HEK293 (cell line): ENCODE measurements around the gene TKT.

Experiments used
- CTCF ChIA-PET: fragments of 350-600 bp; formaldehyde crosslinking; extraction: SDS; loops from one replicate; lab custom pipeline; 2021; ENCODE audit warnings: antibody characterized with exemption; lab: Yijun Ruan, JAX
- POLR2A ChIA-PET: fragments of 300-600 bp; formaldehyde crosslinking; extraction: SDS; loops from one replicate; lab custom pipeline; 2020; ENCODE audit warnings: antibody characterized with exemption, inconsistent platforms; lab: Yijun Ruan, JAX
- H3K27ac ChIP-seq: fragments of 200-500 bp; sonication (Bioruptor generic); 2 replicates; pipeline ENCODE4 v1.5.1; 2014; ENCODE audit warnings: low read depth, low read length, control low read depth, inconsistent platforms; ENCODE audit errors: extremely low read depth
- H3K36me3 ChIP-seq, 2 experiments: fragments of 200-500 bp in 1 of 2; sonication (Bioruptor generic) in 1 of 2; 1 replicate in 1 of 2; 2 replicates in 1 of 2; pipeline ENCODE4 v1.5.1; 2014 to 2017; ENCODE audit warnings: inconsistent platforms in 2 of 2, low read length in 2 of 2; ENCODE audit not compliant: control insufficient read depth in 2 of 2, insufficient read depth in 1 of 2
- H3K4me1 ChIP-seq: fragments of 200-500 bp; sonication (Bioruptor generic); 2 replicates; pipeline ENCODE4 v1.5.1; 2014; ENCODE audit warnings: mild to moderate bottlenecking, low read length, inconsistent platforms; ENCODE audit not compliant: control insufficient read depth, insufficient read depth
- H3K4me3 ChIP-seq: 2 replicates; pipeline ENCODE4 v1.5.1; 2011; ENCODE audit warnings: low read depth, mild to moderate bottlenecking, control low read depth, low read length, moderate library complexity
- H3K9me3 ChIP-seq: fragments of 200-500 bp; sonication (Bioruptor generic); 2 replicates; pipeline ENCODE4 v1.5.1; 2014; ENCODE audit warnings: low read depth, low read length, inconsistent platforms; ENCODE audit not compliant: control insufficient read depth, insufficient read depth
- PRDM4 ChIP-seq: fragments of 450-650 bp; formaldehyde crosslinking; IDR thresholded peaks from 2 replicates; pipeline ENCODE4 v1.5.1; 2017; ENCODE audit warnings: missing biosample characterization, missing genetic modification characterization
- SETDB1 ChIP-seq: IDR thresholded peaks from one replicate; pipeline ENCODE4 v1.6.1; 2017; ENCODE audit warnings: mild to moderate bottlenecking, low read length, moderate library complexity, mixed read lengths; ENCODE audit not compliant: insufficient read length
- SP3 ChIP-seq: fragments of 450-650 bp; formaldehyde crosslinking; IDR thresholded peaks from 2 replicates; pipeline ENCODE4 v1.5.1; 2016; ENCODE audit warnings: missing biosample characterization, missing genetic modification characterization
- ZBTB7A ChIP-seq: fragments of 450-650 bp; formaldehyde crosslinking; IDR thresholded peaks from 2 replicates; pipeline ENCODE4 v1.5.1; 2016; ENCODE audit warnings: low read depth, missing biosample characterization, missing genetic modification characterization
- ZFP3 ChIP-seq: fragments of 450-650 bp; formaldehyde crosslinking; IDR thresholded peaks from 2 replicates; pipeline ENCODE4 v1.5.1; 2016; ENCODE audit warnings: low read depth, missing biosample characterization, missing genetic modification characterization
- ZNF10 ChIP-seq: fragments of 450-650 bp; formaldehyde crosslinking; IDR thresholded peaks from 2 replicates; pipeline ENCODE4 v1.5.1; 2017; ENCODE audit warnings: missing biosample characterization, missing genetic modification characterization
- ZNF155 ChIP-seq: fragments of 450-650 bp; formaldehyde crosslinking; IDR thresholded peaks from 2 replicates; pipeline ENCODE4 v1.5.1; 2016; ENCODE audit warnings: missing biosample characterization, missing genetic modification characterization
- ZNF211 ChIP-seq: fragments of 450-650 bp; formaldehyde crosslinking; IDR thresholded peaks from 2 replicates; pipeline ENCODE4 v1.5.1; 2016; ENCODE audit warnings: low read depth, missing biosample characterization, missing genetic modification characterization
- ZNF292 ChIP-seq: fragments of 450-650 bp; formaldehyde crosslinking; IDR thresholded peaks from 2 replicates; pipeline ENCODE4 v1.5.1; 2016; ENCODE audit warnings: low read depth, missing biosample characterization, missing genetic modification characterization, borderline replicate concordance
- ZNF366 ChIP-seq: fragments of 450-650 bp; formaldehyde crosslinking; conservative IDR thresholded peaks from 2 replicates; pipeline ENCODE4 v1.5.1; 2016; ENCODE audit warnings: missing biosample characterization, missing genetic modification characterization
- ZNF416 ChIP-seq: fragments of 450-650 bp; formaldehyde crosslinking; IDR thresholded peaks from 2 replicates; pipeline ENCODE4 v1.5.1; 2016; ENCODE audit warnings: missing biosample characterization, missing genetic modification characterization
- ZNF426 ChIP-seq: fragments of 450-650 bp; formaldehyde crosslinking; IDR thresholded peaks from 2 replicates; pipeline ENCODE4 v1.5.1; 2017; ENCODE audit warnings: missing biosample characterization, missing genetic modification characterization, mild to moderate bottlenecking, inconsistent platforms, moderate library complexity
- ZNF510 ChIP-seq: fragments of 450-650 bp; formaldehyde crosslinking; IDR thresholded peaks from 2 replicates; pipeline ENCODE4 v1.5.1; 2018; ENCODE audit warnings: mild to moderate bottlenecking, missing genetic modification characterization, missing biosample characterization; ENCODE audit not compliant: insufficient replicate concordance
- ZNF548 ChIP-seq: fragments of 450-650 bp; formaldehyde crosslinking; IDR thresholded peaks from 2 replicates; pipeline ENCODE4 v1.5.1; 2016; ENCODE audit warnings: missing biosample characterization, missing genetic modification characterization
- ZNF639 ChIP-seq: fragments of 450-650 bp; formaldehyde crosslinking; IDR thresholded peaks from 2 replicates; pipeline ENCODE4 v1.5.1; 2016; ENCODE audit warnings: missing biosample characterization, missing genetic modification characterization
- ZNF670 ChIP-seq: fragments of 450-650 bp; formaldehyde crosslinking; IDR thresholded peaks from 2 replicates; pipeline ENCODE4 v1.5.1; 2016; ENCODE audit warnings: missing biosample characterization, missing genetic modification characterization, low read depth
- ZNF837 ChIP-seq: fragments of 450-650 bp; formaldehyde crosslinking; IDR thresholded peaks from 2 replicates; pipeline ENCODE4 v1.5.1; 2016; ENCODE audit warnings: missing biosample characterization, missing genetic modification characterization
- ZSCAN23 ChIP-seq: fragments of 450-650 bp; formaldehyde crosslinking; IDR thresholded peaks from 2 replicates; pipeline ENCODE4 v1.5.1; 2016; ENCODE audit warnings: missing biosample characterization, missing genetic modification characterization
- TF ChIP-seq, protein P1 (sequence below): fragments of 450-650 bp; formaldehyde crosslinking; conservative IDR thresholded peaks from 2 replicates; pipeline ENCODE4 v1.5.1; 2016; ENCODE audit warnings: low read depth, missing biosample characterization, missing genetic modification characterization

Gene TKT

DNA sequence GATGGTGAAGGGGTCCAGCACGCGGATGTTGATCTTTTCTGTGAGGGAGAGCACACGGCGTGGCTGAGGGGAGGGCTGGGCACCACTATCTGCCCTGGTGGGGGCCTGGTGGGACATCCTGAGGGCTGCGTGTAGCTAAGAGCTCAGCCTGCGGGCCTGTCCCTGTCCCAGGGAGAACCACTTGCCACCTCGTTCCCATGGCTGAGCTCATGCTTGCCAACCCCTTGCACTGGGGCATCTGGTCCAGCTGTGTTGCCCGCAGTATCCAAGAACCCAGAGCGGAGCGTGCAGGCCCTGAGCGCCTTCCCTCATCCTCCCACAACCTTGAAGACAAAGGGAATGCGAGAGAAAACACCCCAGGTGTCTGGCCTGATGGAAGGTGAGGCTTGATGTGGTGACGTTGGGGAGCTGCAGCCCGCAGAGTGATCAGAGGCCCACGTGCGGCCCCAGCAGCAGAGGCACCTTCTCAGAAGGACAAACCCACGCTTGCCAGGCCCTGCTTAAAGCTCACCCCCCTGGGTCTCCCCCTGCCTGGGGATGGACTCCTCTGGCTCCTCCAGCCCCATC lies 28.9 kb downstream of the TKT start:
- Histone ChIP-seq H3K9me3 (no peaks in the 10 kb centered on the region), H3K27ac (no peak overlapping the region), H3K4me1 (no peaks in the 10 kb centered on the region), H3K36me3 (peaks cover 0 to 100% of the 10 kb centered on the region in 2 experiments; a peak in 2 of 3 replicates), H3K4me3 (no peak overlapping the region)
- POLR2A ChIA-PET: no interaction called here
- no peak for TF ChIP-seq ZNF837
- CTCF ChIA-PET: interaction anchor here (1.3 kb wide), 1 partner anchor 31 kb away, joined by 3 read pairs; no protein-coding TSS in a partner anchor

DNA sequence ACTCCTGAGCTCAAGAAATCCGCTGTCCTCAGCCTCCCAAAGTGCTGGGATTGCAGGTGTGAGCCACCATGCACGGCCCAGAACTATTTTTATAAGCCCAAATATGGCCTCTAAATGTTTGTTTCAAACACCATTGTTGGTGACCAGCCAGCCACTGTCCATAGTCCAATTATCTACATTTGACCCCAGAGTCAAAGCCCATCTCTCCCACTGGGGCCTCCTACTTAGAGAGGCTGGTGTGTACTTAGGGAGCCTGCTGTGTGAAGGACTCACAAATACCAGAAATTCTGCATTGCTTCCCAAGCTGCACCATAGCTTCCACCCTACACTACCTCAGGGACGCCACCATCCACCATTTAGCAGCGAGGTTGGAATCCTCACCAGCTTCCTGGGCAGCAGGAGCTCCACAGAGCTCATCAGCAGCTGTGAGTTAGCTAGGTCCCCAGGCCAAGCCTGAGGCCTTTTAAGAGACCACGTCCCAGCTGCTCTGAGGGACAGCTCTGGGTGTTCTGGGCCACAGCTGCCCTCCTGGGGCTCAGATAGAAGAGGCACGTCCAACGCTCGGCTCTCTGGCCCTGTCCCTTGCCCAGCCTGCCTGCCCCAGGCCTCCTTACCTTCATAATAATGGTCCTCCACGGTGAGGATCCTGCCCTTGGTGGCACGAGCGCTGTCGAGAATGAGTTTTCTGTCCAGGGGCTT lies 29.5 kb downstream of the TKT start:
- POLR2A ChIA-PET: no interaction called here
- no peak for TF ChIP-seq SETDB1
- TF ChIP-seq ZNF211: no peak
- no peak for TF ChIP-seq ZNF548 (tag by site-specific recombination)
- TF ChIP-seq, all 188 proteins: peak for 0
- no peak overlapping the region for H3K27ac ChIP-seq
- CTCF ChIA-PET: interaction anchor here (1.3 kb wide), 1 partner anchor 30 kb away, joined by 3 read pairs; no protein-coding TSS in a partner anchor
- no peaks in the 10 kb centered on the region for H3K4me1 ChIP-seq
- peaks cover 0 to 94% of the 10 kb centered on the region in 2 experiments; a peak in 2 of 3 replicates for H3K36me3 ChIP-seq
- no peak overlapping the region for H3K4me3 ChIP-seq
- no peaks in the 10 kb centered on the region for H3K9me3 ChIP-seq

DNA sequence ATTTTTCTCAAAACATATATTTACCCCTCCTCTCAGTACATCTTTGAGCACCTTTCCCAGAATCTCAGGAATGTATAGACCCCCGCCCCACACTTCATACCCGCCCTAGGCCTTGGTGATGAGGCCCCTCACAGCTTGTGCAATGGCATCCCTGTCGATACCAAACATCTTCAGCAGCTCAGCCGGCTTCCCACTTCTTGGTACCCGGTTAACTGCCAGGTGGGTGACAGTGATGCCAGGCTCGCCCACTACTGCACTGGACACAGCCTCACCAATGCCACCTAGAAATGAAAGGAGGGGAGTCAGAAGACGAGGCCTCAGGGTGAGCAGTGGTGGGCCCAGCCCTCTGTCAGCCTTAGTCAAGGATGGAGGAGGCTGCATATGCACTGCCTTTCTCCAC lies 30.2 kb downstream of the TKT start:
- Histone ChIP-seq H3K36me3 (peaks cover 0 to 88% of the 10 kb centered on the region in 2 experiments; a peak in 2 of 3 replicates), H3K4me1 (no peaks in the 10 kb centered on the region)
- CTCF ChIA-PET: no interaction called here
- TF ChIP-seq ZSCAN23 (tag by site-specific recombination): no peak
- no peak for TF ChIP-seq ZNF639 (tag by site-specific recombination)
- no peak for TF ChIP-seq ZFP3 (tag by site-specific recombination)
- TF ChIP-seq SP3 (tag by site-specific recombination): no peak
- no peak for TF ChIP-seq ZNF670 (tag by site-specific recombination)
- no peak for TF ChIP-seq PRDM4
- TF ChIP-seq ZNF292 (tag by site-specific recombination): no peak
- TF ChIP-seq ZNF10 (tag by site-specific recombination): no peak
- no peak for TF ChIP-seq ZBTB7A (tag by site-specific recombination)
- no peak for TF ChIP-seq ZNF155 (tag by site-specific recombination)
- no peak for TF ChIP-seq ZNF426 (tag by site-specific recombination)
- no peak for TF ChIP-seq ZNF510 (tag by site-specific recombination)
- no peak for TF ChIP-seq ZNF416 (tag by site-specific recombination)
- no peak for TF ChIP-seq ZNF366 (tag by site-specific recombination)
- TF ChIP-seq, protein P1, sequence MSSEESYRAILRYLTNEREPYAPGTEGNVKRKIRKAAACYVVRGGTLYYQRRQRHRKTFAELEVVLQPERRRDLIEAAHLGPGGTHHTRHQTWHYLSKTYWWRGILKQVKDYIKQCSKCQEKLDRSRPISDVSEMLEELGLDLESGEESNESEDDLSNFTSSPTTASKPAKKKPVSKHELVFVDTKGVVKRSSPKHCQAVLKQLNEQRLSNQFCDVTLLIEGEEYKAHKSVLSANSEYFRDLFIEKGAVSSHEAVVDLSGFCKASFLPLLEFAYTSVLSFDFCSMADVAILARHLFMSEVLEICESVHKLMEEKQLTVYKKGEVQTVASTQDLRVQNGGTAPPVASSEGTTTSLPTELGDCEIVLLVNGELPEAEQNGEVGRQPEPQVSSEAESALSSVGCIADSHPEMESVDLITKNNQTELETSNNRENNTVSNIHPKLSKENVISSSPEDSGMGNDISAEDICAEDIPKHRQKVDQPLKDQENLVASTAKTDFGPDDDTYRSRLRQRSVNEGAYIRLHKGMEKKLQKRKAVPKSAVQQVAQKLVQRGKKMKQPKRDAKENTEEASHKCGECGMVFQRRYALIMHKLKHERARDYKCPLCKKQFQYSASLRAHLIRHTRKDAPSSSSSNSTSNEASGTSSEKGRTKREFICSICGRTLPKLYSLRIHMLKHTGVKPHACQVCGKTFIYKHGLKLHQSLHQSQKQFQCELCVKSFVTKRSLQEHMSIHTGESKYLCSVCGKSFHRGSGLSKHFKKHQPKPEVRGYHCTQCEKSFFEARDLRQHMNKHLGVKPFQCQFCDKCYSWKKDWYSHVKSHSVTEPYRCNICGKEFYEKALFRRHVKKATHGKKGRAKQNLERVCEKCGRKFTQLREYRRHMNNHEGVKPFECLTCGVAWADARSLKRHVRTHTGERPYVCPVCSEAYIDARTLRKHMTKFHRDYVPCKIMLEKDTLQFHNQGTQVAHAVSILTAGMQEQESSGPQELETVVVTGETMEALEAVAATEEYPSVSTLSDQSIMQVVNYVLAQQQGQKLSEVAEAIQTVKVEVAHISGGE (tag by site-specific recombination): no peak
- TF ChIP-seq, all 188 proteins: peak for 0
- POLR2A ChIA-PET: no interaction called here
- Histone ChIP-seq H3K4me3 (no peak overlapping the region), H3K27ac (no peak overlapping the region), H3K9me3 (no peaks in the 10 kb centered on the region)
